Activated T-cell treated with anti-CD3 and anti-CD28 coated beads, Interleukin-2, amount 50 U/mL, for 1 hour (primary cell): Measurements from ENCODE around the gene CADM1.

Source experiments
- DNase-seq: peaks from one replicate; pipeline ENCODE4 v3.0.0-alpha.2; 2020

Gene CADM1

GRCh38 chr11:115226556-115226955 lies 277.7 kb downstream of the CADM1 start:
- DNase-seq, result no peak

GRCh38 chr11:115224551-115224950 lies 279.7 kb downstream of the CADM1 start:
- no peak for DNase-seq

- no peak for DNase-seq
These were observed 281.2 kb downstream of the CADM1 start for GRCh38 chr11:115222863-115223530.

- DNase-seq, result no peak
These were observed 281.9 kb downstream of the CADM1 start for GRCh38 chr11:115222218-115222862.

- DNase-seq, result no peak
These were observed 282.6 kb downstream of the CADM1 start for GRCh38 chr11:115221461-115222069.

- no peak for DNase-seq
These were observed 283.3 kb downstream of the CADM1 start for GRCh38 chr11:115220911-115221310.

GRCh38 chr11:115220423-115220822 lies 283.8 kb downstream of the CADM1 start:
- DNase-seq, result no peak

GRCh38 chr11:115219376-115219775 lies 284.8 kb downstream of the CADM1 start:
- no peak for DNase-seq

GRCh38 chr11:115217726-115218311 lies 286.4 kb downstream of the CADM1 start:
- DNase-seq, result no peak

- no peak for DNase-seq
These were observed 288.3 kb downstream of the CADM1 start for GRCh38 chr11:115215694-115216617.

- no peak for DNase-seq
These were observed 289.5 kb downstream of the CADM1 start for GRCh38 chr11:115214644-115215234.

- DNase-seq, result no peak
These were observed 291.2 kb downstream of the CADM1 start for GRCh38 chr11:115213007-115213406.

- DNase-seq, result no peak
These were observed 295.4 kb downstream of the CADM1 start for GRCh38 chr11:115208808-115209259.

GRCh38 chr11:115207916-115208315 lies 296.3 kb downstream of the CADM1 start:
- no peak for DNase-seq

GRCh38 chr11:115207166-115207591 lies 297.0 kb downstream of the CADM1 start:
- DNase-seq, result no peak

GRCh38 chr11:115206365-115207022 lies 297.7 kb downstream of the CADM1 start:
- DNase-seq, result no peak

- DNase-seq, result no peak
These were observed 301.2 kb downstream of the CADM1 start for GRCh38 chr11:115202900-115203552.

- DNase-seq, result no peak
These were observed 302.1 kb downstream of the CADM1 start for GRCh38 chr11:115202074-115202473.

GRCh38 chr11:115201111-115201792 lies 303.0 kb downstream of the CADM1 start:
- no peak for DNase-seq

- no peak for DNase-seq
These were observed 304.6 kb downstream of the CADM1 start for GRCh38 chr11:115199481-115200069.
